Cortex of kidney (tissue), 1 donor: ENCODE results near the gene SSR2.

Source experiments
- DNase-seq: peaks from one replicate; lab custom pipeline; 2025; lab: John Stamatoyannopoulos, UW

SSR2 gene

DNA sequence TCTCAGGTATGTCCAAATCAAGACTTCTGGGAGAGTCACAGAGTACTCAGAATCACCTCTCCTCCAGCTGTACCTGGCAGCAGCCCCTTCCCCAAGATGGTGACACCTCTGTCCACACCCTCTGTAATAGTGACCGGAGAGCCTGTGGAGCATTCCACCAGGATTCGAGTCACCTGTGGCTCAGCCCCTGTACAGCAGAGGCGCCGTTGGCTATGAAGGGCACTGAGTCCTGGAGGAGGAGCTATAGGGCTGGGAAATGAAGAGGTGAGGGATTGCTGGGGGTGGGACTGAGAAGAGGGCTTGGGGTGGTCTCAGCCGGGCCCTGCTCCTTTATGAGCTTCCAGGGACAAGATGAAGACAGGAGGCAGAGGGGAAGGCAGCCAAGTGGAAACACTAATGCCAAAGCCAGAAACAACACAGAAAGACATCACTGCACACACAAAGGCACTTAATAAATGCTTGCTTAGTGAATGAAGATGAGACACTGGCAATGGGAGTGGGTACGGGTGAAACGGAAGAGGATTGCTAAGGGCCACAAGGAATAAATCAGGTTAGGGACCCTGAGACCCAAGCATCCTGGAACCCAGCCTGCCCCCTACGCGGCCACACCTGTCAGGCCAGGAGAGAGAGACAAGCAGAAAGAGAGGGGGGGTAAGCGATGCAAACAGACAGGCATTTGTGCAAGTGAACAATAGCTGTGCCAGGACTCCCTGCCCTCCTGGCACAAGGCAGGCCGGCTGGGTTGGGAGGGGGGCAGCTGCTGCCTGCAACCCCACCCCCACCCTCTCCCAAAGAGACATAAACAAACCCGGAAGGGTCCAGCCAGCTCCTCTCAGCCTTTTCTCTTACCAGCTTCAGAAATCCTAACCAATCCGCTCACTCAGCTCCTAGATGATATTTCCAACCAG lies 46.3 kb downstream of the SSR2 start:
- DNase-seq = no peak

GRCh38 chr1:155973723-155974122 lies 47.0 kb downstream of the SSR2 start:
- no peak for DNase-seq

- DNase-seq = no peak
Measured at GRCh38 chr1:155971910-155972809, 48.6 kb downstream of the SSR2 start.

DNA sequence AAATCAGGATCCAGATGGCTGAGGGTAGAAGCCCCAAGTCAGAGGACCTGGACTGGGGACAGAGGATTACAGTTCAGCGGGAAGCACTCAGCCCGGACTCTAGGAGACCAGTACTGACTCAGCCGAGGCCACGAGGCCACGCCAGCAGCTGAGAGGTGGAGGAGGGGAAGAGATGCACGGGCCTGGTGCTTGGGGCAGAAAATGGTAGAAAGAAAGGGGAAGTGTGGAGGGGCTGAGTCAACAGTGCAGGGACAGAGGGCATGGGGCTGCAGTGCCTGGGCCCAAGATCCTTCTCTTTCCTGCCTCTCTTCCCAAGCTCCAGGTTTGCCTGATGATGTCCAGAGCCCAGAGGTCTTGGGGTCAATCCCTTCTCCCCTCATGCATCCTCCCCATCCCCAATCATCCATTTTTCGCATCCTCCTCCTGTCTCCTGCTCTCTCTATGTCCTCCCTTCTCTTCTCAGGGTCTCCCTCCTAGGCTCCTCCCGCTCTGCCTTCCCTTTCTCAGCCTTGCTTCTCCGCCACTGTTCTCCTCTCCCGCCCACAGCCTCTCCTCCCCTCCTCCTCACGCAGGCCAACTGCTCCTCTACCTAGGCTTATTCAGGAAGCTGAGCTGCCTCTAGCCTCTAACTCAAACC lies 50.1 kb downstream of the SSR2 start:
- no peak for DNase-seq

- no peak for DNase-seq
Measured at GRCh38 chr1:155969377-155969791, 51.4 kb downstream of the SSR2 start.

- no peak for DNase-seq
Measured at GRCh38 chr1:155968670-155969069, 52.1 kb downstream of the SSR2 start.

GRCh38 chr1:155968051-155968400 lies 52.7 kb downstream of the SSR2 start:
- no peak for DNase-seq

- DNase-seq = no peak
Measured at GRCh38 chr1:155967341-155968050, 53.3 kb downstream of the SSR2 start.

- no peak for DNase-seq
Measured at GRCh38 chr1:155966750-155967149, 54.0 kb downstream of the SSR2 start.

- DNase-seq = no peak
Measured at GRCh38 chr1:155966135-155966534, 54.6 kb downstream of the SSR2 start.

GRCh38 chr1:155964193-155964592 lies 56.6 kb downstream of the SSR2 start:
- no peak for DNase-seq

- DNase-seq = no peak
Measured at GRCh38 chr1:155962599-155963211, 58.0 kb downstream of the SSR2 start.

DNA sequence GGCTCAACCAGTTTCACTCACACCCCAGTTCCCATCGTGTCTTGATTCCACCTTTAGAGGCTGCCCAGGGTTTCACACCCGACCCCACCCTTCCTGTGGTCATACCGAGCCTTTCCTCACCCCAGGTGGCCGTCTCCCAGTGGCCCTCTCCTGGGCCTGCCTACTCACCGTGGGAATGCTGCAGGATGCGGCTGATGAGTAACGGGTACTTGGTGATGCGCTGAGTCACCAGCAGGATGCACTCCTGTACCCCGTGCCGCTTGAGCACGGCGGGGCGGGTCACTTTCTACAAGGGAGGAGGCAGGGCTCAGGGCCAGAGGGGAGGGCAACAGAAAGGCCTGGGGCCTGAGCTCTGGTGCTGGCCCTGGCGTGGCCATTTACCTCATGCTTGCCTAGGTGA lies 58.8 kb downstream of the SSR2 start:
- DNase-seq = no peak

- DNase-seq = no peak
Measured at GRCh38 chr1:155960081-155960745, 60.5 kb downstream of the SSR2 start.
